Measurements from ENCODE around the gene UVSSA. TPM values are rescaled to one million over a fixed set of nuclear protein-coding genes. Genes with fewer than 3 reads are reported as not detected.
"Not testable (repeated sequence)": the region's sequence is repeated elsewhere in the genome, so short reads cannot be mapped to it uniquely, and the experiment has no call there.

Gene UVSSA
- total and polyA plus RNA-seq, 8 donors = 4.1 to 103 (median 25.3) TPM

DNA sequence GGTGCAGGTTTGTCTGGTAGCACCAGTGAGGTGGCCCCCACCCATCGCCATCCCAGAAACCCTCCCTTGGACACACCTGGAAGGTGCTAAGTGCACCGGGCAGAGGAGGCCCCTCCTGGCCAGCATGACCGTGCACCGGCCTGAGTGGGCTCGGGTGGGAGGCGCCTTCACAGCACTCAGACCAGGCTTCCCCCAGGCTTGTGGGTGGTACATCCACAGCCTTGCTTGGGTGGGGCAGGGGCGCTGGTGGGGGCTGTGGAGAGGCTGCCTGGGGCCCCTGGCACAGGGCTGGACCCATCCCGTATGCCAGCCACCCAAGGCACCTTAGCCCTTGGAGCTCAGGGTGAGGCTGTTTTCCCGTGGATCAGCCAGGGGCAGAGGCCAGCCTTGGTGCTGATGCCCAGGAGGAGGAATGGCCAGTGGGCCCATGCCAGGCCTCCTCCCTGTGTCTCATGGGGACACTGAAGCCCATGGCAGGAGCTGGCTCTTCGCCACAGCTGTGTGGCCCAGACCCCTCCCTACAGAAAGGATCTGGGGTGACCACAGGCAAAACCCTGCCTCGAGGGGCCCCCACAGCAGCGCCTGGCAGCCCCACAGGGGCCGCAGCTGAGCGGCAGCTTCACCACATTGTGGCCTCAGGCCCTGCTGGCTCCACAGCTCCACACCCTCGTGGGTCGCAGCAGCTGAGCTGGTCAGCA, 37.8 kb downstream of the UVSSA start:
- TF ChIP-seq CTCF (IDR thresholded peaks at IDR 0.05) (no peak), POLR2A (IDR thresholded peaks at IDR 0.05) (no peak), POLR2AphosphoS5 (IDR thresholded peaks at IDR 0.05) (no peak), EP300 (IDR thresholded peaks at IDR 0.05) (no peak)
- no peaks in the 10 kb centered on the region for H3K4me1 ChIP-seq
- intact Hi-C loops (cut with DNase I; ENCODE audit: low total_unique reads) = no loop called here
- H3K36me3 ChIP-seq = peaks cover 25 to 99% (median 91%) of the 10 kb centered on the region in 4 donors
- DNase-seq = no peak
- WGBS, 5 donors = 89 to 96% (median 93%) methylated on average over 9 to 16 of the region's 16 CpGs
- H3K27me3 ChIP-seq = no peaks in the 10 kb centered on the region
- no peak overlapping the region for H3K4me3 ChIP-seq
- no peak overlapping the region for H3K27ac ChIP-seq
- peaks cover 0 to 14% (median 11%) of the 10 kb centered on the region in 4 donors for H3K9me3 ChIP-seq

DNA sequence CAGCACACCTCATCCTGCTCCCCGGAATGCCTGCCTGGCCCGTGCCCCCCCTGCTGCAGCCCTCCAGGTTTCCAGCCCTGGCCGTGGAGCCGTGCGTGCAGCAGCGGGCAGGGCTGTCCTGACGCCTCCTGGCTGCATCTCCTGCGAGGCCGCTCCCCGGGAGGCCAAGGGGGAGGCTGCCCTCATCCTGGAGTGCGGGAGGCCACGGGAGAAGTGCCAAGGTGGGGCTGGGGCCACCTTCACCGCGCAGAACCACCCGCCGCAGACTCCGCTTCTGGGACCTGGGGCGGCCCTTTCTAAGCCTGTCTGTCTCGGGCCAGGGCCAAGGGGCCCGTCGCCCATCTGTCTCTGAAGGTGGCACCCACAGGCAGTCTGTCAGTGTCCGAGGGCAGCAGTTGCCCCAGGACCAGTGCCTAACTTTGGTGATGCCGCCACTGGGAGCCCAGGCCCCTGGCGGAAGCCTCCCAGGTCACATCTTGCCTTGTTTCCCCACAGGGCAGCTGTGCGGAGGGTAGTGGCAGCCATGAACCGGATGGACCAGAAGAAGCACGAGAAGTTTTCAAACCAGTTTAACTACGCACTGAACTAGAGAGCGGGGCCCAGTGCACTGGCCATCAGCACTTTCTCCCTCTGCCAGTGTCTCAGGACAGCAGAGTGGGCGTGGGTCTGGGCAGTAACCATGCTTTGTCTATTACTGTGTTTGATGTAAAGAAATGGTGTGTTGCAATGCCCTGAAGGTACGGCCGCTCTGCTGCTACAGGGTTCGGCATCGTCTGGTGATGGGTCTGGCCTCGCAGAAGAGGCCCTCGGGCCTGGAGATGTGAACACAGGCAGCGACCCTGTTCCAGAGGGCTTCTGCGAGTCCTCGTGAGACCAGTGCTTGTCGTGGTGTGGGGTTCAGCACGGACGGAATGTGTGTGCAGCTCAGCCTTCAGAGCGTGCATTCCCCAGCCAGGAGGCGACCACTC, 38.6 kb downstream of the UVSSA start:
- H3K4me1 ChIP-seq = no peaks in the 10 kb centered on the region
- DNase-seq = no peak
- TF ChIP-seq POLR2A (IDR thresholded peaks at IDR 0.05) = no peak
- no peak for TF ChIP-seq EP300 (IDR thresholded peaks at IDR 0.05)
- no peak for TF ChIP-seq CTCF (IDR thresholded peaks at IDR 0.05)
- TF ChIP-seq POLR2AphosphoS5 (IDR thresholded peaks at IDR 0.05) = no peak
- H3K27me3 ChIP-seq = no peaks in the 10 kb centered on the region
- whole genome bisulfite sequencing, 5 donors = 94 to 97% (median 95%) methylated on average over 22 to 44 of the region's 44 CpGs
- no peak overlapping the region for H3K27ac ChIP-seq
- H3K36me3 ChIP-seq = peaks cover 25 to 96% (median 82%) of the 10 kb centered on the region in 4 donors
- peaks cover 0 to 14% (median 11%) of the 10 kb centered on the region in 4 donors for H3K9me3 ChIP-seq
- H3K4me3 ChIP-seq = no peak overlapping the region
- intact Hi-C loops (cut with DNase I; ENCODE audit: low total_unique reads) = no loop called here

- peaks cover 6 to 63% (median 48%) of the 10 kb centered on the region in 4 donors for H3K36me3 ChIP-seq
- H3K4me1 ChIP-seq; H3K4me3 ChIP-seq; H3K27me3 ChIP-seq; intact Hi-C loops (cut with DNase I; ENCODE audit: low total_unique reads); DNase-seq; H3K27ac ChIP-seq: not testable (repeated sequence)
- peaks cover 0 to 39% (median 26%) of the 10 kb centered on the region in 4 donors for H3K9me3 ChIP-seq
- 96 to 99% (median 96%) methylated on average over 5 of the region's 5 CpGs for WGBS, 5 donors
These were observed 46.4 kb downstream of the UVSSA start for GRCh38 chr4:1393363-1393762.

DNA sequence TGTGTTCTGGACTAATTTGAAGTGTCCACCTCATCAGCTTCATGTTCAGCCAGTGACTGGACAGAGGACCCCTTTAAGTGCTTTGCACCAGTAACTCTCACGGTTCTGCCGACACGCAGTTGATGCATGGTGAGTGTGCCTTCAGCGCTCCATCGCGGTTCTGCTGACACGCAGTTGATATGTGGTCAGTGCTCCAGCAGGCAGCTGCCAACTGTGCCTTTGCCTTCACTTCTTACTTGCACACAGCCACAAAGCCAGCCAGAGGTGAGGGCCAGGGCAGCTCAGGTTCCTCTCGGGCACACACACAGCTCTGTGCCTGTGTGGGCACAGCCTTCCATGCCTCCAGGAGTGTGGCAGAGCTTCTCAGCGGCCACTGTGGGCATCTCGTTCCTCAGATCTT, 46.9 kb downstream of the UVSSA start:
- no peak overlapping the region for H3K4me3 ChIP-seq
- no peaks in the 10 kb centered on the region for H3K4me1 ChIP-seq
- H3K27me3 ChIP-seq = no peaks in the 10 kb centered on the region
- intact Hi-C loops (cut with DNase I; ENCODE audit: low total_unique reads) = no loop called here
- DNase-seq = no peak
- peaks cover 0 to 39% (median 24%) of the 10 kb centered on the region in 4 donors for H3K9me3 ChIP-seq
- no peak overlapping the region for H3K27ac ChIP-seq
- peaks cover 6 to 58% (median 43%) of the 10 kb centered on the region in 4 donors for H3K36me3 ChIP-seq
- TF ChIP-seq POLR2AphosphoS5 (IDR thresholded peaks at IDR 0.05) (no peak), EP300 (IDR thresholded peaks at IDR 0.05) (no peak), POLR2A (IDR thresholded peaks at IDR 0.05) (no peak), CTCF (IDR thresholded peaks at IDR 0.05) (no peak)
- 88 to 98% (median 97%) methylated on average over 10 of the region's 10 CpGs for WGBS, 5 donors

DNA sequence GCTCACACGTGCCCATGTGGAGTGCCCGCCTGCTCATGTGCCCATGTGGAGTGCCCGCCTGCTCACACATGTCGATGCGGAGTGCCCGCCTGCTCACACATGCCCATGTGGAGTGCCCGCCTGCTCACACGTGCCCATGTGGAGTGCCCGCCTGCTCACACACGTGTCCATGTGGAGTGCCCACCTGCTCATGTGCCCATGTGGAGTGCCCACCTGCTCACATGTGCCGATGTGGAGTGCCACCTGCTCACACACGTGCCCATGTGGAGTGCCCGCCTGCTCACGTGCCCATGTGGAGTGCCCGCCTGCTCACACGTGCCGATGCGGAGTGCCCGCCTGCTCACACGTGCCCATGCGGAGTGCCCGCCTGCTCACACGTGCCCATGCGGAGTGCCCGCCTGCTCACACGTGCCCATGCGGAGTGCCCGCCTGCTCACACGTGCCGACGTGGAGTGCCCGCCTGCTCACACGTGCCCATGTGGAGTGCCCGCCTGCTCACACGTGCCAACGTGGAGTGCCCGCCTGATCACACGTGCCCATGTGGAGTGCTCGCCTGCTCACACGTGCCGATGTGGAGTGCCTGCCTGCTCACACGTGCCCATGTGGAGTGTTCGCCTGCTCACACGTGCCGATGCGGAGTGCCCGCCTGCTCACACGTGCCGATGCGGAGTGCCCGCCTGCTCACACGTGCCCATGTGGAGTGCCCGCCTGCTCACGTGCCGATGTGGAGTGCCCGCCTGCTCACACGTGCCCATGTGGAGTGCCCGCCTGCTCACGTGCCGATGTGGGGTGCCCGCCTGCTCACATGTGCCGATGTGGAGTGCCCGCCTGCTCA, 47.8 kb downstream of the UVSSA start:
- H3K27ac ChIP-seq; H3K27me3 ChIP-seq; DNase-seq; intact Hi-C loops (cut with DNase I; ENCODE audit: low total_unique reads); H3K4me1 ChIP-seq; H3K4me3 ChIP-seq: not testable (repeated sequence)
- peaks cover 6 to 49% (median 38%) of the 10 kb centered on the region in 4 donors for H3K36me3 ChIP-seq
- peaks cover 0 to 37% (median 21%) of the 10 kb centered on the region in 4 donors for H3K9me3 ChIP-seq
- WGBS, 5 donors = 89 to 96% (median 95%) methylated on average over 43 to 63 of the region's 63 CpGs

DNA sequence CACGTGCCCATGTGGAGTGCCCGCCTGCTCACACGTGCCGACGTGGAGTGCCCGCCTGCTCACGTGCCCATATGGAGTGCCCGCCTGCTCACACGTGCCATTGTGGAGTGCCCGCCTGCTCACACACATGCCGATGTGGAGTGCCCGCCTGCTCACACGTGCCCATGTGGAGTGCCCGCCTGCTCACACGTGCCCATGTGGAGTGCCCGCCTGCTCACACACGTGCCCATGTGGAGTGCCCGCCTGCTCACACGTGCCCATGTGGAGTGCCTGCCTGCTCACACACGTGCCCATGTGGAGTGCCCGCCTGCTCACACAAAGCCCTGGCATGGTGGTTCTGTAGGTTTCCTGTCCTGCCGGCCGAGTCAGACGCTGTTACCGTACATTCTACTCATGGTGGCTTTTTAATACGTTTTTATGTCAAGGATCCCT, 48.4 kb downstream of the UVSSA start:
- DNase-seq; intact Hi-C loops (cut with DNase I; ENCODE audit: low total_unique reads); H3K4me3 ChIP-seq; H3K4me1 ChIP-seq; H3K27ac ChIP-seq: not testable (repeated sequence)
- WGBS, 5 donors = 95 to 98% (median 97%) methylated on average over 24 to 26 of the region's 26 CpGs
- Histone ChIP-seq H3K36me3 (peaks cover 6 to 46% (median 38%) of the 10 kb centered on the region in 4 donors), H3K9me3 (peaks cover 0 to 37% (median 21%) of the 10 kb centered on the region in 4 donors), H3K27me3 (peaks cover 0 to 13% (median 5%) of the 10 kb centered on the region in 3 donors)

Measured in stomach (tissue), 9 donors.